ENCODE results near the gene CTNNB1.

DNA sequence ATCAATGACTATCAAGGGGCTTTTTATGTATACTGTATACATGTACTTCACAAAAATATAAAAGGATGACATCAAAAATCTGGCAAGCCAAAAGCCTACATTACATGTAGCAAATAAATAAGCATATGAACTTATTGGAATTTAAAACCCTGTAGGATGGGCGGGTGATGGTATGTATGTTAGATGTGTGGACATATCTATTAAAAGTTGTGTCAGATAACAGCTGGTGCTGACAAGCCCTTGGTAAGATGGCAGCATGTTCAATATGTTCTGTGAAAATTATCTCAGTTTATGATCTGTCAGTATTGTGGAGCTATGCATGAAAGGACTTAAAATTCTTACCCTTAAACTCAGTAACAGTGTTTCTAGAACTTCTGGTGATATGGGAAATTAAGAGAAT is 20.1 kb downstream of the CTNNB1 start:
- TF ChIP-seq, protein P1, sequence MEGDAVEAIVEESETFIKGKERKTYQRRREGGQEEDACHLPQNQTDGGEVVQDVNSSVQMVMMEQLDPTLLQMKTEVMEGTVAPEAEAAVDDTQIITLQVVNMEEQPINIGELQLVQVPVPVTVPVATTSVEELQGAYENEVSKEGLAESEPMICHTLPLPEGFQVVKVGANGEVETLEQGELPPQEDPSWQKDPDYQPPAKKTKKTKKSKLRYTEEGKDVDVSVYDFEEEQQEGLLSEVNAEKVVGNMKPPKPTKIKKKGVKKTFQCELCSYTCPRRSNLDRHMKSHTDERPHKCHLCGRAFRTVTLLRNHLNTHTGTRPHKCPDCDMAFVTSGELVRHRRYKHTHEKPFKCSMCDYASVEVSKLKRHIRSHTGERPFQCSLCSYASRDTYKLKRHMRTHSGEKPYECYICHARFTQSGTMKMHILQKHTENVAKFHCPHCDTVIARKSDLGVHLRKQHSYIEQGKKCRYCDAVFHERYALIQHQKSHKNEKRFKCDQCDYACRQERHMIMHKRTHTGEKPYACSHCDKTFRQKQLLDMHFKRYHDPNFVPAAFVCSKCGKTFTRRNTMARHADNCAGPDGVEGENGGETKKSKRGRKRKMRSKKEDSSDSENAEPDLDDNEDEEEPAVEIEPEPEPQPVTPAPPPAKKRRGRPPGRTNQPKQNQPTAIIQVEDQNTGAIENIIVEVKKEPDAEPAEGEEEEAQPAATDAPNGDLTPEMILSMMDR (IDR thresholded peaks at IDR 0.05) = no peak
- TF ChIP-seq POLR2AphosphoS5 (IDR thresholded peaks at IDR 0.05) (no peak), POLR2A (IDR thresholded peaks at IDR 0.05) (no peak)

All from breast epithelium (tissue), 3 donors.